HG03139 (cell line): Measurements from ENCODE around the gene CDC42BPB.
"Not testable (repeated sequence)": the region's sequence is repeated elsewhere in the genome, so short reads cannot be mapped to it uniquely, and the experiment has no call there.

ENCODE experiments used
- ATAC-seq: cut with Tn5 transposase; IDR thresholded peaks from one replicate; pipeline ENCODE4 v1.9.1; 2021; ENCODE audit not compliant: unreplicated experiment

The CDC42BPB gene

GRCh38 chr14:102906616-102907302, 150.6 kb downstream of the CDC42BPB start:
- no peak for ATAC-seq

DNA sequence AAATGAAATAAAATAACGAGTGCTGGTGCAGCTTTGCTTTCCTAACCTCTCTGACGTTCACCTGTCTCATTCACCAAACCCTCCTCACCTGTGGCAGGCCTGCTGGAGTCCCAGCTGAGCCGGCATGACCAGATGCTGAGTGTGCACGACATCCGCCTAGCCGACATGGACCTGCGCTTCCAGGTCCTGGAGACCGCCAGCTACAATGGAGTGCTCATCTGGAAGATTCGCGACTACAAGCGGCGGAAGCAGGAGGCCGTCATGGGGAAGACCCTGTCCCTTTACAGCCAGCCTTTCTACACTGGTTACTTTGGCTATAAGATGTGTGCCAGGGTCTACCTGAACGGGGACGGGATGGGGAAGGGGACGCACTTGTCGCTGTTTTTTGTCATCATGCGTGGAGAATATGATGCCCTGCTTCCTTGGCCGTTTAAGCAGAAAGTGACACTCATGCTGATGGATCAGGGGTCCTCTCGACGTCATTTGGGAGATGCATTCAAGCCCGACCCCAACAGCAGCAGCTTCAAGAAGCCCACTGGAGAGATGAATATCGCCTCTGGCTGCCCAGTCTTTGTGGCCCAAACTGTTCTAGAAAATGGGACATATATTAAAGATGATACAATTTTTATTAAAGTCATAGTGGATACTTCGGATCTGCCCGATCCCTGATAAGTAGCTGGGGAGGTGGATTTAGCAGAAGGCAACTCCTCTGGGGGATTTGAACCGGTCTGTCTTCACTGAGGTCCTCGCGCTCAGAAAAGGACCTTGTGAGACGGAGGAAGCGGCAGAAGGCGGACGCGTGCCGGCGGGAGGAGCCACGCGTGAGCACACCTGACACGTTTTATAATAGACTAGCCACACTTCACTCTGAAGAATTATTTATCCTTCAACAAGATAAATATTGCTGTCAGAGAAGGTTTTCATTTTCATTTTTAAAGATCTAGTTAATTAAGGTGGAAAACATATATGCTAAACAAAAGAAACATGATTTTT, 151.9 kb downstream of the CDC42BPB start:
- no peak for ATAC-seq

- ATAC-seq, result no peak
These were observed 153.3 kb downstream of the CDC42BPB start for GRCh38 chr14:102903889-102904512.

DNA sequence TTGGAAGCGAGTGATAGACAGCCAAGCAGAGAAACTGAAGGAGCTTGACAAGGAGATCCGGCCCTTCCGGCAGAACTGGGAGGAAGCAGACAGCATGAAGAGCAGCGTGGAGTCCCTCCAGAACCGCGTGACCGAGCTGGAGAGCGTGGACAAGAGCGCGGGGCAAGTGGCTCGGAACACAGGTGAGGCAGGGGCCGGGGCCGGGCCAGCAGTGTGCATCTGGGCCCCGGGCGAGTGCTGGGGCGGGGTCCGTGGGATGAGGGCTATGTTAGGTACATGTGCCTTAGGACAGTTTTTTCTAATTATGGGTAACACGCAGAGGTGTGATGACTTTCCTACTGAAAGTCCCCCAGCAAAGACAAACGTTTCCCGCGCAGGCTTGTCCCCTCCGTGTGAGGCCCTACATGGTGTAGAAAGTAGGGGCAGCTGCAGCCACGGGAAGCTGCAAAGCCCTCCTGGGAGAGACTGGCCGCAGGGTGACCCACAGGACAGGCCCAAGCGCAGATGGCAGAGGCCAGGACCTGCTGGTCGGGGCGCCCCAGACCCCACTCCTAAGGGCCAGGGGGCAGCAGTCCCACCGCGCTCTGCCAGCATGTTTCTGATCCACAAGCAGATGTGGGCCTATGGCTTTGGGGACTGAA, 154.0 kb downstream of the CDC42BPB start:
- no peak for ATAC-seq

GRCh38 chr14:102902523-102903247, 154.7 kb downstream of the CDC42BPB start:
- no peak for ATAC-seq

DNA sequence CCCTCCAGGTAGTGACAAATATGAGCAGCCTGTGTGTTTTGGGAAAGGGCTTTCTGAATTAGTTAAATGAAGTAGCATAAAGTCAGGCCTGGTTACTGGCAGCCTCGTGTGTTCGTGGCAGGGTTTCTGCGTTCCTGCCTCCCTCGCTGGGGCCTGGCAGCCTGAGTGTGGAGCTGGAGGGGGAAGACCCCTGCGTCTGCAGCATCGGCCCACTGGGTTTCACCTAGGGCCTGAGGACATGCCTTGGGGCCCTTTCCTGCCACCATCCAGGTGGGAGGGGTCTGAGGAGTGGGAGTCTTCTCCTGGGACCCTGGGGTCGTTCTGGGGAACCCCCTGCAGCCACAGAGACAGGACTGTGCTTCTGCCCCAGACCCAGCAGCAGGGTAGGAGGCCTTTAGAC, 155.3 kb downstream of the CDC42BPB start:
- peak; percentile 5 for ATAC-seq

DNA sequence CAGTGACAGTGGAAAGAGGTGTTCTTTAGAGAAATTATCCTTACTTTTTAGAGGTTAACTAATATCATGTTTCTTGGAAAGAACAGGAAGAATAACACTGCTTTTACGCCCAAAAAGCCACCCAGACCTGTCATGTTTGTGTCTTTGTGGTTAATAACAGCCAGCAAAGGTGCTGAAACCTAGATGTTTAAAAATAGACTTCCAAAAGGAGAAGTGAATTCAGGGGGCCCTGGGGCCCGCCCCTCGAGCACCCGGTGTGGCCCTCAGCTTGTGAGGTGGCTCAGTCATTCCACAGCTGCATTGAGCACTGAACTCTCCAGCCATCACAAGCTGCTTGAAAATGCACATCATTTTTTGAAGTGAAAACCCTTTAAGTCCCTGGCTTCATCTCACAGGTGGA, 155.7 kb downstream of the CDC42BPB start:
- ATAC-seq, result peak; percentile 59

DNA sequence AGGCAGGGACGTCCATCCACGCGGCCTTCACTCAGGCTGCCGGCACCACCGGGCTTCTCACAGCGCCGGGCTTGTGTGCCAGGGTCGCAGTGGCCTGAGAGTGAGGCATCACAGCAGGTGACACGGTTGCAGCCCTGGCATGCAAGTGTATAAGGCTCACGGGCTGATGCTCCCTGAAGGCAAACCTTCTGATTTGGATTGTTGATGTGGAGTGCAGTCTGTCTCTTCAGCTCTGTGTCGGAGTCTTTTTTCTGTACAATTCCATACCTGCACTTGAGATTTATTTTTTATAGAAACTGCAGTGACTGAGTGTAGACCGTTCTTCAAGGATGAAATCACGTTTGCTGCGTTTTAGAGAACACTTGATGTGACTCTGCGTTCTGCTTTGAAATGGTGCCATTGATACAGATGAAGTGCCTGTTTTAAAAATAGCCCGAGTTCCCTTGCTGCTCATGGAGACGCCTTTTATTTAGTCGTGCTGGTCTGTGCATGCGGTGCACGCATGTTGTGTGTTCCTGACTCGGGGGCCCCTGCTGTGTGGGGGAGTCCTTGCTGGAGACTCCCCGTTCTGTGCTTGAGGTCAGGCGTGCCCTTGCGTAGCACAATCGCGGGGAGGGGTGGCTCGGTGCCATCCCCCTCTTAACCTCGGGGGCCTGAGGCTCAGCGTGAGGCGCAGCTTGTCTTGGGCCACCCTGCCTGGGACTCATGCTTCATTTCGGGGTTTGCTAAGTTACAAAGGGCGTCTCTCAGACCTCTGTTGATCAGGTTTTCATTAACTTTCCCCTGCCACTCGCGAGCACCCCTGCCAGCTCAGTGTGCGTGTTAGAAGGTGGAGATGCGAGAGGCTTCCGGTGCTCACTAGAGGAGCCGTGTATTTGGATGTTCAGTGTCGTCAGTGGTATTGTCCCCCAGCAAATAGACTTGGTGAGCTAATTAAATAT, 156.4 kb downstream of the CDC42BPB start:
- ATAC-seq, result peak; percentile 58

GRCh38 chr14:102899516-102899900, 157.8 kb downstream of the CDC42BPB start:
- ATAC-seq, result no peak

- no peak for ATAC-seq
These were observed 158.4 kb downstream of the CDC42BPB start for GRCh38 chr14:102898776-102899515.

DNA sequence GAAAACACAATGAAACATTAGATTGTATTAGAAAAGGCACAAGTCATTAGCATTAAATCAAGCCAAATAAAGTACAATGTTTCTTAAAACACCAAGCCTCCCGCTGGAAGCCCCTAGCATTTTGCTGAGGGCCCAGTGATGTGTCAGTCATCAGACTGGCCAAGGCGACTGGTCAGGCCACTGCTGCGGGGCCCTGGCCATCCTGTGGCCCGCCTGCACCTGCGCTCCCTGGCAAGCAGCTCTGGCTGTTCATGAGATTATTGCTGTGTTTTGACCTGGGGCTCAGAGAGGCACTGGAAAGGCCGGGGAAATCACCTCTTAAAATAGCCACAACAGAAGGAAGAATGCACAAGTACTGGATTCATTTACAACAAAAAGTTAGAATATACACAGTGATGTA, 159.1 kb downstream of the CDC42BPB start:
- ATAC-seq, result no peak

GRCh38 chr14:102897299-102898027, 159.9 kb downstream of the CDC42BPB start:
- ATAC-seq, result no peak

DNA sequence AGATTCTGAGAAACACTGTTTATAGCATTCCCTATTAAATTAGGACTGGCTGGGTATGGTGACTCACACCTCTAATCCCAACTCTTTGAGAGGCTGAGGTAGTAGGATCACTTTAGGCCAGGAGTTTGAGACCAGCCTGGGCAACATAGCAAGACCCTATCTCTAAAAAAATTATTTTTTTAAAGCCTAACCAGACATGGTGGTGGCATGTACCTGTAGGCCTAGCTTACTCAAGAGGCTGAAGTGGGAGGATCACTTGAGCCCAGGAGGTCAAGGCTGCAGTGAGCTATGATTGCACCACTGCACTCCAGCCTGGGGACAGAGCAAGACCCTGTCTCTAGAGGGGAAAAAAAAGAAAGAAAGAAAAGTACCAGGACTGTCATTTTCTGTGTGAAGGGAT, 160.6 kb downstream of the CDC42BPB start:
- not testable (repeated sequence) for ATAC-seq

DNA sequence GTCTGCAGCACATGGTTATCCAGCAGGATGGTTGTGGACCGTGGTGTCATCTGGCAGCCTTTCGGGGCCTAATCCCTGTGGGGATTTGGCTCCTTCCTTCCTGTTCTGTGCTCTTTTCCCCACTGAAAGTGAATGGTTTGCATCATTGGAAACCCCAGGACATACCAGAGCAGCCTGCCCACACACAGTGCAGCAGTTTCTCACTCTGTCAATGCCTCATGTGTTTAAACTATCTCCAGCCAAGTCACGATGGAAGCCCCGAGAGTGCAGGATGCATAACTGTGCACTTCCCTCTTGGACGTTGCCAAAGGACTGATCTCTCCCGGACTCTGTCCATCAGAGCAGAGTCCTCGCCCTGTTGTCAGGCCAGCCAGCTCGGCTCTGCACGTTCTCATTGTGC, 163.9 kb downstream of the CDC42BPB start:
- no peak for ATAC-seq

DNA sequence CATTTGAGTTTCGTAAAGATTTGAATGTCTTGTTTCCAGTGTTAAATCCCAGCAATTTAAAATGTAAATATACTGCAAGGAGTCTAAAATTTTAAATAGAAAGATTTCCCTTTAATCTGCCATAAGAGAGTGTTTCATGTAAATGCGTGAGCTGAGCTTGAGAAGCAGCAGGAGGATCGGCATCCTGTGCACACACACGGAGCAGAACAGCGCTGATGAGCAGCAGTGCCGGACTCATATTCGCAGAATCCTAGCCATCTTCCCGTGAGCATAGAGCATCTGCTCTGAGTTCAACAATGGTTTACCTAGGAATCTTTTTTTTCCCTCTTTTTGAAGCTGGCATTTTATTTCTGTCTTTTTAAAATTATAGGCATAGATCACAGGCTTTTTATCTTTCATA, 164.7 kb downstream of the CDC42BPB start:
- no peak for ATAC-seq

DNA sequence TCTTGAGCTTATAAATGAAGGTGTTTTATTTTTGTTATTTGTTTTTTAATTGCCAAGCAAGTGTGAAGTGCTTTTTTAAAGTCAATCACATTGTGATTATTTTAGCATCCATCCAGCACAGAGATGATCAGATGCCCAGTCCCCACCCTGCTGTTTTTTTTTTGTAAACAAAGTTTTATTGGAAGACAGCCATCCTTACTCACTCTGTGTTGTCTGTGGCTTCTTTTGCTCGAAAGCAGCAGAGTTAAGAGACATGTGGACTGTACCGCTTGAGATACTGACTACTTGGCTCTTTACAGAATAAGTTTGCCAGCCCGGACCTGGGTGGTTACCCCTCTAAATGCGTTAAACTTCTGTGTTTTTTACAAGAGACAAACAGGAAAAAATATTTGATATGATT, 165.8 kb downstream of the CDC42BPB start:
- ATAC-seq, result no peak

- no peak for ATAC-seq
These were observed 166.2 kb downstream of the CDC42BPB start for GRCh38 chr14:102891111-102891510.

DNA sequence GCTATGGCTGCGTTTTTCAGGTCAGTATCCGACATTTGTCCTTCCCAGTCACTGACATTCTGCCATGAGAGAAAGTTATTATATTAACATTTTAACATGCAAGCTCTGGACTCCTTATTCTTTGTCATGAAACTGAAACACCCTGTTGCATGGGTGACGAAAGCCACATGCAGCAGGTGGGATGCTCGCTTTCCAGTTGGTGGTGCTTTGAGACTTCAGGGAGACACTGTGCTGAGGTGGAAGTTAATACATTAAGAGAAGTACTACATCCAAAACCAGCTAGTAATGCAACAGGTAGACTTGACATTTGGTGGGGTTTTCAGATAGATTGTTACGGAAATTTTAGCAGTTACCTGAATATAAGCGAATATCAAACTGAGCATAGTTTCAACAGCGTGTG, 167.7 kb downstream of the CDC42BPB start:
- ATAC-seq, result no peak
